Neural cell (in vitro differentiated cells): ENCODE results near the gene PHF21B. TPM values are rescaled to one million over a fixed set of nuclear protein-coding genes. Genes with fewer than 3 reads are reported as not detected.

ENCODE experiments used
- H2AFZ ChIP-seq: fragments of 200-600, 300-800 bp; sonication (generic), shearing (Covaris generic); 2 replicates; pipeline ENCODE4 v1.6.0; 2014; ENCODE audit warnings: low read depth, mild to moderate bottlenecking, antibody characterized with exemption, low read length, moderate library complexity
- H3F3A ChIP-seq: fragments of 200-600 bp; shearing (Covaris generic); 2 replicates; pipeline ENCODE4 v1.6.1; 2016; ENCODE audit warnings: mild to moderate bottlenecking, moderate library complexity, mixed read lengths, antibody characterized with exemption, low read length; ENCODE audit not compliant: insufficient read depth, poor library complexity, severe bottlenecking
- H3K27ac ChIP-seq: fragments of 200-600, 300-800 bp; sonication (generic), shearing (Covaris generic); 2 replicates; pipeline ENCODE4 v1.5.1; 2014; ENCODE audit warnings: mild to moderate bottlenecking, low read length, moderate library complexity
- H3K27me3 ChIP-seq: fragments of 300-800, 200-600 bp; sonication (generic), shearing (Covaris generic); 2 replicates; pipeline ENCODE4 v1.6.0; 2014; ENCODE audit warnings: mild to moderate bottlenecking, low read depth, low read length, moderate library complexity; ENCODE audit not compliant: insufficient read depth
- H3K36me3 ChIP-seq: fragments of 300-800, 200-600 bp; sonication (generic), shearing (Covaris generic); 2 replicates; pipeline ENCODE4 v1.5.1; 2014; ENCODE audit warnings: mild to moderate bottlenecking, antibody characterized with exemption, low read length, moderate library complexity; ENCODE audit not compliant: insufficient read depth
- H3K4me2 ChIP-seq: fragments of 300-800, 200-600 bp; sonication (generic), shearing (Covaris generic); 2 replicates; pipeline ENCODE4 v1.6.0; 2014; ENCODE audit warnings: mild to moderate bottlenecking, low read length
- H3K4me3 ChIP-seq: fragments of 300-800, 200-600 bp; sonication (generic), shearing (Covaris generic); 2 replicates; pipeline ENCODE4 v1.5.1; 2014; ENCODE audit warnings: mild to moderate bottlenecking, low read length, moderate library complexity
- H3K79me2 ChIP-seq: fragments of 200-600 bp; shearing (Covaris generic); replicated peaks from 2 replicates; pipeline ENCODE4 v1.6.0; 2014; ENCODE audit warnings: mild to moderate bottlenecking, low read length, moderate library complexity; ENCODE audit not compliant: insufficient read depth
- H3K9ac ChIP-seq: fragments of 300-800, 200-600 bp; sonication (generic), shearing (Covaris generic); 2 replicates; pipeline ENCODE4 v1.6.1; 2016; ENCODE audit warnings: mild to moderate bottlenecking, low read length, mixed read lengths
- H3K9me2 ChIP-seq: fragments of 200-600 bp; shearing (Covaris generic); 2 replicates; pipeline ENCODE4 v1.6.1; 2016; ENCODE audit warnings: mild to moderate bottlenecking, low read length, mixed read lengths; ENCODE audit not compliant: insufficient read depth
- H3K9me3 ChIP-seq: fragments of 200-600, 300-800 bp; sonication (generic), shearing (Covaris generic); 2 replicates; pipeline ENCODE4 v1.6.1; 2016; ENCODE audit warnings: mild to moderate bottlenecking, mixed run types, low read length, moderate library complexity, mixed read lengths
- H4K20me1 ChIP-seq: fragments of 200-600 bp; shearing (Covaris generic); 2 replicates; pipeline ENCODE4 v1.6.1; 2016; ENCODE audit warnings: mild to moderate bottlenecking, mixed run types; ENCODE audit not compliant: insufficient read depth
- CTCF ChIP-seq: fragments of 450-650 bp; IDR thresholded peaks from 2 replicates; pipeline ENCODE4 v1.5.1; 2014; ENCODE audit warnings: antibody characterized with exemption, mild to moderate bottlenecking, moderate library complexity; ENCODE audit not compliant: poor library complexity, severe bottlenecking
- EP300 ChIP-seq: fragments of 450-650 bp; conservative IDR thresholded peaks from 2 replicates; pipeline ENCODE4 v1.6.1; 2014; ENCODE audit warnings: antibody characterized with exemption, mild to moderate bottlenecking, moderate library complexity; ENCODE audit not compliant: poor library complexity, severe bottlenecking
- EZH2 ChIP-seq: fragments of 200-600, 300-800 bp; shearing (Covaris generic), sonication (generic); IDR thresholded peaks from 2 replicates; pipeline ENCODE4 v1.6.1; 2014; ENCODE audit warnings: antibody characterized with exemption, low read length, borderline replicate concordance, mild to moderate bottlenecking; ENCODE audit not compliant: insufficient read depth, poor library complexity, severe bottlenecking
- MXI1 ChIP-seq: fragments of 450-650 bp; conservative IDR thresholded peaks from 2 replicates; pipeline ENCODE4 v1.6.1; 2014; ENCODE audit warnings: antibody characterized with exemption, mild to moderate bottlenecking; ENCODE audit not compliant: poor library complexity, severe bottlenecking
- POLR2AphosphoS5 ChIP-seq: IDR thresholded peaks from 2 replicates; pipeline ENCODE4 v1.6.1; 2012
- RAD21 ChIP-seq: fragments of 450-650 bp; conservative IDR thresholded peaks from 2 replicates; pipeline ENCODE4 v1.6.1; 2014; ENCODE audit warnings: antibody characterized with exemption, mild to moderate bottlenecking, moderate library complexity
- REST ChIP-seq: IDR thresholded peaks from 2 replicates; pipeline ENCODE4 v1.6.1; 2012; ENCODE audit warnings: borderline replicate concordance
- SMC3 ChIP-seq: fragments of 450-650 bp; conservative IDR thresholded peaks from 2 replicates; pipeline ENCODE4 v1.6.1; 2014; ENCODE audit warnings: antibody characterized with exemption, mild to moderate bottlenecking, moderate library complexity; ENCODE audit not compliant: poor library complexity
- TAF1 ChIP-seq: IDR thresholded peaks from 2 replicates; pipeline ENCODE4 v1.6.1; 2012; ENCODE audit warnings: low read depth
- polyA plus RNA-seq: library from polyadenylated mRNA; depleted of rRNA; stranded (reverse); fragments of >200 nt; gene quantifications from 2 replicates; pipeline ENCODE4 v1.2.3, GENCODE V29; 2014

PHF21B gene
- polyA plus RNA-seq, 1 donor from 2014 or later = 49.5 TPM

GRCh38 chr22:45006111-45006963 lies 3.5 kb downstream of the PHF21B start:
- peak overlapping the region; percentile 67 for H3K9ac ChIP-seq
- TF ChIP-seq EZH2 (no peak), REST (no peak), EP300 (no peak), POLR2AphosphoS5 (no peak), MXI1 (peak; percentile 23), SMC3 (peak; percentile 21), RAD21 (peak; percentile 20), CTCF (no peak), TAF1 (no peak)
- H3K9me3 ChIP-seq = no peaks in the 10 kb centered on the region
- H3K79me2 ChIP-seq = peaks cover 53% of the 10 kb centered on the region
- peak overlapping the region; percentile 97 for H3K4me2 ChIP-seq
- no peaks in the 10 kb centered on the region for H3K27me3 ChIP-seq
- no peaks in the 10 kb centered on the region for H3K9me2 ChIP-seq
- no peaks in the 10 kb centered on the region for H4K20me1 ChIP-seq
- no peaks in the 10 kb centered on the region for H3K36me3 ChIP-seq
- H3K4me3 ChIP-seq = peak overlapping the region; percentile 70
- peaks cover 6% of the 10 kb centered on the region for H3F3A ChIP-seq
- no peak overlapping the region for H2AFZ ChIP-seq
- H3K27ac ChIP-seq = peak overlapping the region; percentile 82

DNA sequence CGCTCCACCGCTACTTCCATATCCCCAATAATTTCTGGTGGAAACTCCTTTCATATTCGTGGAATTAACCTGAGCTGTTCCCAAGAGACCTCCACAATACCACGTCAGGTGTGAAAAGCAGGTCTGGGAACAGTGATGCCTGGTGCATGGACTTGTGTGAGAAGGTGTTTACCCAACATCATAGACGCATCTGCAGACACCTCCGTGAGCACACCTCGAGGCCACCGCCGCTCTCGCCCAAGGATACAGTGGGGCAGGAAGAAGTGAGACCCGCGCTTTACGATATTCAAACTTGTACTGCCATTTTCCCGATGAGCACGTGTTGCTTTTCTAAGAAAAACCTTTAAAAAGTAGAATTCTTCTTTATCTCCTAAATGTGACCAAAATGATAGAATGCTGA lies 8.2 kb downstream of the PHF21B start:
- H3K27ac ChIP-seq = no peak overlapping the region
- H3K4me2 ChIP-seq = no peak overlapping the region
- no peaks in the 10 kb centered on the region for H3K27me3 ChIP-seq
- no peaks in the 10 kb centered on the region for H3K9me3 ChIP-seq
- no peaks in the 10 kb centered on the region for H4K20me1 ChIP-seq
- H3K79me2 ChIP-seq = peaks cover 100% of the 10 kb centered on the region
- H2AFZ ChIP-seq = no peak overlapping the region
- no peaks in the 10 kb centered on the region for H3K9me2 ChIP-seq
- TF ChIP-seq REST (no peak), RAD21 (no peak), EZH2 (no peak), MXI1 (no peak), TAF1 (no peak), SMC3 (no peak), CTCF (no peak), EP300 (no peak), POLR2AphosphoS5 (no peak)
- H3F3A ChIP-seq = peaks cover 6% of the 10 kb centered on the region
- H3K9ac ChIP-seq = no peak overlapping the region
- H3K4me3 ChIP-seq = no peak overlapping the region
- no peaks in the 10 kb centered on the region for H3K36me3 ChIP-seq
